NCI-H1092 treated with DMSO at 0.1 percent for 48 hours (cell line): ENCODE measurements around the gene FAM184A.
"Not testable (repeated sequence)": the region's sequence is repeated elsewhere in the genome, so short reads cannot be mapped to it uniquely, and the experiment has no call there.

Source experiments
- DNase-seq: peaks from one replicate; lab custom pipeline; 2025; lab: John Stamatoyannopoulos, UW

The FAM184A gene

GRCh38 chr6:119052292-119052889, 26.1 kb downstream of the FAM184A start:
- no peak for DNase-seq

GRCh38 chr6:119044255-119044654, 34.2 kb downstream of the FAM184A start:
- DNase-seq, result no peak

DNA sequence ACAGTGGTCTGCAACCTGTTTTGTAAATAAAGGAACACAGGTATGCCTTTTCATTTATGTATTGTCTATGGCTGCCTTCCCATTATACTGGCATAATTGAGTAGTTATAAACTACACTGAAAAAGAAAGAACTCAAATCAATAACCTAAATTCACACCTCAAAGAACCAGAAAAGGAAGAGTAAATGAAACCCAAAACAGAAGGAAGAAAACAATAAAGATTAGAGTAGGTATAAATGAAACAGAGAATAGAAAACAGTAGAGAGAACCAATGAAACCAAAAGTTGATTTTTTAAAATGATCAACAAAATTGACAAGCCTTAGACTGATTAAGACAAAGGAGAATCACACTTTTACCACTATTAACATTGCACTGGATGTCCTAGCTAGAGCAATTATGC, 34.7 kb downstream of the FAM184A start:
- DNase-seq, result no peak

- no peak for DNase-seq
Measured at GRCh38 chr6:119043265-119043664, 35.2 kb downstream of the FAM184A start.

DNA sequence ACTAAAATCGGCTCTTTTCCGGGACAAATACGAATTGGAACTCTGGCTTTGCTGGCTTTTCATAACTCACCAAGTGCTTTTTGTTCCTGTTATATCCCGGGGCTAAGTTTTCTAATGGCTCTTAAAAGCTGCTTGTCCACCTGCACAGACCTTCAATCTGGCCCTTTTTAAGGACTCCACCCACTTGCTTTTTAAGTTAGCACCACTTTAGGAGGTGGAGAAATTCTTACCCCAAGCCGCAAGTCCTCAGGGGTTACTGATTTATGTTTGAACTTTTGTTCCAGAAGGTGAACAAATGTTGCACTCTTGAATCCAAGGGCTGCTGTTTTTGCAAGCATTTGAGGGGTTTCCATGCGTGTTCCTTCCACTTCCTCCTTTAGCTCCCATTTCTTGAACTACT, 37.8 kb downstream of the FAM184A start:
- no peak for DNase-seq

DNA sequence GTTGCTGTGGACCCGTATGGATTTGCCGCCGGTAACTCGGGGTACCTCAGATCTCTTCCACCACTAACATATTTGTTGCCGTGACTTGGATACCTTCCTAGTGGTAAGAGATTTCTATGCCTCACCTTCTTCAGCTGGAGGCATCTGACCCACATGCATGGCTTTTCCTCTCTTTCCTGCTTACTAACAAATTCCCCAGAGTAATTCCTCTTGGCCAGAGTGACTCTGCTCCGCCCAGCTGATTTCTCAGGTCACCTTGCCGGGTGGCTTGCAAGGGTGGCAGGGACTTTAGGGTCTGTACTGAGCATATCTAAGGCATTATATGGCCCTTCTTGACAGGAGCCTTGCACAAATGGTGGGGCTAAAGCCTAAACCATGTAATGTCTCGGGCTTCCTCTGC, 38.2 kb downstream of the FAM184A start:
- no peak for DNase-seq

GRCh38 chr6:119037941-119038623, 40.4 kb downstream of the FAM184A start:
- no peak for DNase-seq

DNA sequence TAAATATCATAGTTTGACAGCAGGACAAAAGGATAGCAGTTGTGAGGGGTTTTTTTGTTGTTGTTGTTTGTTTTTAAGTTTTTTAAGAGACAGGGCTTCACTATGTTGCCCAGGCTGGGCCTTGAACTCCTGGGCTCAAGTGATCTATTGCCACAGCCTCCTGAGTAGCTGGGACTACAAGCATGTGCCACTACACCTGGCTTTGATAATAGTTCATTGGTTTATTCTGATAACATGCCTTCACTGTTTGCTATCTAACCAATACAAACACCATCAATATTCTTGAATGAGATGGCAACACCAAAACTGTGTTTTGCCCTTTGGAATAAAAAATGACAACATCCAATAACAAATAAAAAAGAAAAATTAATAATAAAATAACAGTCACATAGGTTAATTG, 41.2 kb downstream of the FAM184A start:
- DNase-seq, result no peak

DNA sequence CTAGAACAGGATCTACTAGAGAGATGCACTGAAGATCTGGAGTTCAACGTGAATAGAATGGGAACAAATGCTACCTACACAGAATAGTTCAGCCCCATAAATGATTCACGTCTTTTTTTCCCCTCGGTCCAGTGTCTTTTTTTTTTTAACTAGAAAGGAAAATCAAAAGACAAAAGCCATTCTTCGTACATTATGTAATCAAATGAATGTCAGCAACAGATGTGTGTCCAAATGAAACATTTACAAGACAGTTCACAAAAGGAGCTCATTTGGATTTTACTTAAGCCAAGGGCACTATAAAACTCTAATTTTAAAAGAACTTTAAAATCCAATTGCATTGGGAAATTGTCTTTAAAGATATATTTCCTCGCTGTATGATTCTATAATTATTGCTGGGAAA, 42.4 kb downstream of the FAM184A start:
- no peak for DNase-seq

GRCh38 chr6:119035459-119035858, 43.0 kb downstream of the FAM184A start:
- no peak for DNase-seq

DNA sequence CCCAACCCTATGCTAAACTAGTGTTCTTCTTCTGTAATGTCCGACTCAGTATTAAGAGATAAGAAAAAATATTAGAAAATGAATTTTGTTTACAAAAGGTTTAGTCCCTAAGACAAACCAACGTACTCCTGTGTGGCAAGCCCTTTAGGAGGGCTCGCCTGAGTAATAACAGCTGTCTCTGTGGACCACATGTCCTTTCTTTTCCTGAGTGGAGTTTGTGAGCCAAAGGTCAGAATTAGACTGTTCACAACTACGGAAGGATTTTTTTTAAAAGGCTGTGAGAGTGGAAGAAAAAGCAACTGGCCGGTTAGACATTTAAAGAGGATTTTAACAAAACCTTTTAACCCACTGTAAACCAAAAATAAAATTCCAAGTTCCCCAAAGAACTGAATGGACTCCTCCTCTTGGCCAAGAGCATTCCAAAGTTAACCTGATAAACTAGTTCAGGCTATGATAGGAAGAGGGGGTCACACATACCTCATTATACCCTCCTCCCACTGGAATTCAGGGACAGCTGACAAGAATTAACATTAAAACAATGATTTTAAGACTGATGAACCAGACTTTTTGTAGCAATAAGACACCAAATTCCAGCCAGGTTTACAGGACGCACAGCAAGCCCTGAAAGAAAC, 43.5 kb downstream of the FAM184A start:
- DNase-seq, result no peak

- DNase-seq, result no peak
Measured at GRCh38 chr6:119032428-119032827, 46.0 kb downstream of the FAM184A start.

- no peak for DNase-seq
Measured at GRCh38 chr6:119030759-119031158, 47.7 kb downstream of the FAM184A start.

DNA sequence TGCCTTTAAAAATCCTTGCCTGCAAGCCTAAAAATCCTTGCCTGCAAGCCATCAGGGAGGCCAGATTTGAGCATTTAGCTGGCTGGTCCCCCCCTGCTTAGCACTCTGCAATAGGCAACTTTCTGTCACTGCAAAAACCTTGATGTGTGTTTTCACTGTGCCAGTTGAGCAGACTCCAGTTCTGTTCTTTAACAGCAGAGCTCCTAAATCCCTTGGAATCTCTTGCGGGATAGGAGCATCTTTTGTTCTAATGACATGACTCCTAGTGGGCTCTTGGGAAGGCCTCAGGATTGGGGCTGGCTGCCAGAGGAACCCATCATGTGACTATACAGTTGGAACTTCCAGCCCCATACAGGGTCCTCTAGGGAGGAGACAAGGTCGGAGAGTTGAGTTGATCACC, 50.4 kb downstream of the FAM184A start:
- DNase-seq, result no peak

GRCh38 chr6:119027465-119027864, 51.0 kb downstream of the FAM184A start:
- no peak for DNase-seq

DNA sequence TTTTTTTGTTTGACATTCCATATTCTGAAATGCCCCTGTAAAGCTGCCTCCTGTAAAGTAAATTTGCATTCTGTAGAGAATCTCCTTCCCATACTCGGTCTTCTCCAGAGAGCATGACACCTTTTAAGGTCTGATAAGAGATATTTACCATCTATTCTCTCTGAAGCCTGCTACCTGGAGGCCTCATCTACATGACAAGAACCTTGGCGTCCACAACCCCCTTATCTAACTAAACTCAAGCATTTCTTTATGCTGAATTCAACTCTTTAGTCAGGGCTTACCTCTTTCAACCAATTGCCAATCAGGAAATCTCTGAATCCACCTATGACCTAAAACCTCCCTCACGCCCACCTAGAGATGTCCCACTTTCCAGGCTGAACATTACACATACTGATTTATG, 51.6 kb downstream of the FAM184A start:
- no peak for DNase-seq

DNA sequence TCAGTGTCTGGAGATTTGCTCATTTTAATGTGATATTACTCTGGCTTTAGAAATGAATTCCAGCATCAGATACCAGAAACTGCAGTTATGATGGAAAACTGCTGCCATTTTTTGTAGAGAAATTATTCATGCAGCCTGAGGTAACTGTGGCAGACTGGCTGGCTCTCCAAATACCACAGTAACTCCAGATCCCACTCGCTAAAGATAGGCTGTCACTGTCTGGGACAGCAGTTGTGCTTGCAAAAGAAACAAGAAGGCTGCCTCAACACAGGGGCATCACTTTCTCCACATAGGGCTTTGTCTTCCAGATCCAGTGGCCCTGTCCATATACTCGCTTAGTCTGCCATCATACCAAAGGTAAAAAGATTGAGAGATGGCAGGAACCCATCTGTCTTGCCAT, 52.7 kb downstream of the FAM184A start:
- no peak for DNase-seq

GRCh38 chr6:119024111-119024510, 54.4 kb downstream of the FAM184A start:
- DNase-seq, result no peak

DNA sequence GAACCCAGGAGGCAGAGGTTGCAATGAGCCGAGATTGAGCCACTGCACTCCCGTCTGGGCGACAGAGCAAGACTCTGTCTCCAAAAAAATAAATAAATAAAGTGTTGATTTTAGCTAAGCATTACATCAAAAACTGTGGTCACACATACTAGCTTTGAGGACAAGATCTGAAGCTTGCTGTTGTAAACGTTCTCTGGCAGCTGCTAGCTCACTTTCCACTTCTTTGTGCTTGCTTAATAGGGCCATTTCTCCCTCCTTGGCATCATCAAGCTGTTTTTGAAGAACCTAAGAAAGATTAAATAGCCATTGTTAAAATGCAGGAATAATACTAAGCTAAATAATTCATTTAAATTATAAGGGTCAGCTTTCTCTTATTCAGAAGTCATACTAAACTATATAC, 55.7 kb downstream of the FAM184A start:
- no peak for DNase-seq

- no peak for DNase-seq
Measured at GRCh38 chr6:119020597-119021561, 57.6 kb downstream of the FAM184A start.

- not testable (repeated sequence) for DNase-seq
Measured at GRCh38 chr6:119015165-119015564, 63.3 kb downstream of the FAM184A start.

GRCh38 chr6:119012521-119012920, 65.9 kb downstream of the FAM184A start:
- no peak for DNase-seq
